GM23338 (cell line): ENCODE measurements around the gene LSP1. TPM values are rescaled to one million over a fixed set of nuclear protein-coding genes. Genes with fewer than 3 reads are reported as not detected.

Experiments
- ATAC-seq: fragments of 200-7000 bp; cut with Tn5 transposase; 3 replicates; pipeline ENCODE4 v1.9.1; 2020
- DNase-seq: peaks from one replicate; pipeline ENCODE4 v3.0.0-alpha.2; 2015; ENCODE audit warnings: low spot score
- H2AFZ ChIP-seq: fragments of 200-600 bp; sonication (generic); 2 replicates; pipeline ENCODE4 v1.8.0; 2016; ENCODE audit warnings: antibody characterized with exemption, mild to moderate bottlenecking, moderate library complexity
- H3F3A ChIP-seq: fragments of 200-600 bp; sonication (generic); replicated peaks from 2 replicates; pipeline ENCODE4 v1.8.0; 2017; ENCODE audit warnings: antibody characterized with exemption, mixed run types, low read depth
- H3K27ac ChIP-seq: fragments of 200-600 bp; sonication (generic); 2 replicates; pipeline ENCODE4 v1.6.1; 2016; ENCODE audit warnings: low read depth
- H3K27me3 ChIP-seq: fragments of 200-600 bp; sonication (generic); 2 replicates; pipeline ENCODE4 v1.8.0; 2016; ENCODE audit warnings: mild to moderate bottlenecking, mixed run types, moderate library complexity; ENCODE audit not compliant: insufficient read depth
- H3K36me3 ChIP-seq: fragments of 200-600 bp; sonication (generic); 2 replicates; pipeline ENCODE4 v1.8.0; 2016; ENCODE audit warnings: mild to moderate bottlenecking; ENCODE audit not compliant: insufficient read depth
- H3K4me1 ChIP-seq: fragments of 200-600 bp; sonication (generic); 2 replicates; pipeline ENCODE4 v1.8.0; 2016; ENCODE audit warnings: mild to moderate bottlenecking, moderate library complexity; ENCODE audit not compliant: insufficient read depth
- H3K4me2 ChIP-seq: fragments of 200-600 bp; sonication (generic); 2 replicates; pipeline ENCODE4 v1.7.1; 2017; ENCODE audit warnings: mixed run types
- H3K4me3 ChIP-seq: fragments of 200-600 bp; sonication (generic); 2 replicates; pipeline ENCODE4 v1.6.1; 2016; ENCODE audit warnings: mixed run types
- H3K79me2 ChIP-seq: fragments of 200-600 bp; sonication (generic); replicated peaks from 2 replicates; pipeline ENCODE4 v1.8.0; 2017; ENCODE audit warnings: mild to moderate bottlenecking; ENCODE audit not compliant: insufficient read depth
- H3K9me2 ChIP-seq: fragments of 200-600 bp; sonication (generic); 2 replicates; pipeline ENCODE4 v1.8.0; 2017; ENCODE audit not compliant: insufficient read depth
- H4K20me1 ChIP-seq: fragments of 200-600 bp; sonication (generic); replicated peaks from 2 replicates; pipeline ENCODE4 v1.8.0; 2017; ENCODE audit warnings: mild to moderate bottlenecking; ENCODE audit not compliant: insufficient read depth
- H3K27ac Mint-ChIP-seq: 2 replicates; pipeline ENCODE4 v1.8.0; 2020; ENCODE audit warnings: inconsistent platforms, mild to moderate bottlenecking, moderate library complexity, mixed read lengths
- H3K27me3 Mint-ChIP-seq: 3 replicates; pipeline ENCODE4 v1.8.0; 2022; ENCODE audit warnings: low read depth, mild to moderate bottlenecking, moderate library complexity, mixed read lengths, inconsistent platforms; ENCODE audit not compliant: insufficient read depth, poor library complexity
- H3K36me3 Mint-ChIP-seq: 3 replicates; pipeline ENCODE4 v1.8.0; 2021; ENCODE audit warnings: low read depth, mild to moderate bottlenecking, inconsistent platforms, moderate library complexity, mixed read lengths
- H3K4me1 Mint-ChIP-seq: 3 replicates; pipeline ENCODE4 v1.8.0; 2020; ENCODE audit warnings: mild to moderate bottlenecking, inconsistent platforms, mixed read lengths
- H3K4me3 Mint-ChIP-seq: 3 replicates; pipeline ENCODE4 v1.8.0; 2021; ENCODE audit warnings: moderate library complexity, mild to moderate bottlenecking, inconsistent platforms, mixed read lengths
- H3K9me3 Mint-ChIP-seq: 3 replicates; pipeline ENCODE4 v1.8.0; 2020; ENCODE audit warnings: moderate library complexity, mild to moderate bottlenecking, inconsistent platforms, mixed read lengths
- CREB1 ChIP-seq: fragments of 250-450 bp; sonication (Bioruptor Pico); IDR thresholded peaks from 2 replicates; pipeline ENCODE4 v1.5.0; 2020; ENCODE audit warnings: low read depth, mild to moderate bottlenecking, moderate library complexity
- ETS1 ChIP-seq: IDR thresholded peaks from 2 replicates; pipeline ENCODE4 v1.6.1; 2016; ENCODE audit warnings: antibody characterized with exemption
- NANOG ChIP-seq: IDR thresholded peaks from 2 replicates; pipeline ENCODE4 v1.6.1; 2016; ENCODE audit warnings: antibody characterized with exemption, borderline replicate concordance
- POLR2AphosphoS5 ChIP-seq: IDR thresholded peaks from 2 replicates; pipeline ENCODE4 v1.6.1; 2016; ENCODE audit warnings: antibody characterized with exemption, low read depth
- STAT1 ChIP-seq: IDR thresholded peaks from one replicate; pipeline ENCODE4 v1.6.1; 2016; ENCODE audit warnings: antibody characterized with exemption; ENCODE audit not compliant: unreplicated experiment
- ZNF331 ChIP-seq: fragments of 250-450 bp; sonication (Bioruptor Pico); IDR thresholded peaks from 2 replicates; pipeline ENCODE4 v1.5.0; 2020; ENCODE audit warnings: low read depth, mild to moderate bottlenecking, moderate library complexity
- polyA plus RNA-seq: library from polyadenylated mRNA; unstranded; fragments of >200 nt; fragmentation: Nextera tagmentation; extraction: Ambion mirVana; gene quantifications from 2 replicates; pipeline ENCODE4 v1.2.1, GENCODE V29; 2016
- total RNA-seq: library from RNA; depleted of rRNA; stranded (reverse); fragments of >200 nt; shearing (Covaris generic); gene quantifications from 2 replicates; pipeline ENCODE4 v1.2.3, GENCODE V29; 2014
- TF ChIP-seq, protein P1 (sequence below), 2 experiments: fragments of 200-600 bp in 1 of 2; sonication (generic) in 1 of 2; conservative IDR thresholded peaks; 2 replicates each; pipeline versions ENCODE4 v1.5.1 to v1.6.1; 2016 to 2017; ENCODE audit warnings: antibody characterized with exemption in 2 of 2, low read depth in 2 of 2, mild to moderate bottlenecking in 2 of 2, moderate library complexity in 1 of 2

Gene LSP1
- total and polyA plus RNA-seq, 2 experiments from 2014 or later, result 0.84 TPM; not detected in 1

DNA sequence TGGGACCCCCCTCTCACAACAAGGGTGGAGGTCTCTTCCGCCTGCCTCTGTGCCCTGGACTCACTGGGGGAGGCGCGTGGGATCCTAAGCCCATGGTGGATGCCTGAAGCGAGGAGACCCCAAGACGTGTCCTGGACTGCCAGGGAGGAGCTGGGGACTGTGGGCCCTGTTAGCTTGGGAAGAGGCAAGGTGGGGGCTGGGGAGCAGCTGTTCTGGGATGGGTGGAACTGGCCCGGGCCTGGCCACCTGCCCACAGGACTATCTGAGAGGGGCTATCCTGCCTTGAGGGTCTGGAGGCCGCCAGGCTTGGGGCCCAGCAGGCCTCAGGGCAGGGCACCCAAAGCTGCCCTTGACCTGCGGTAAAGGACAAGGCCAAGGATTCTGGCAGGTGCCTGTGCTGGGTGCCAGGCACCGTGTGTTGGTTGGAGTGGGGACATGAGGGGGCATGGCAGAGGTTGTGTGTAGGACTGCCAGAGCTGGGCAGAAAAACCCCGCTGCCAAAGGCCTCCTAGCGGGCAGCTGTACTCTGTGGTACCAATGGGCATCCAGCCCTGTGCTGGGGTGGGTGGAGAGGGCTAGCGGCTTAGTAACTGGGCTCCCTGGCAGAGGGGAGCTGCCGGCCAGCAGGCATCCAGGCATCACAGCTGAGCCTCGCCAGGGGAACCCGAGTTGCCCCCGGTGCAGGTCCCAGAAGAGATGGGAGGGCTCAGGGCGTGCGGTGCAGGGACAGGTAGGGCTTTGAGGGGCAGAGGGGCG, 670 bp downstream of the LSP1 start (continued):
- TF ChIP-seq, protein P1, sequence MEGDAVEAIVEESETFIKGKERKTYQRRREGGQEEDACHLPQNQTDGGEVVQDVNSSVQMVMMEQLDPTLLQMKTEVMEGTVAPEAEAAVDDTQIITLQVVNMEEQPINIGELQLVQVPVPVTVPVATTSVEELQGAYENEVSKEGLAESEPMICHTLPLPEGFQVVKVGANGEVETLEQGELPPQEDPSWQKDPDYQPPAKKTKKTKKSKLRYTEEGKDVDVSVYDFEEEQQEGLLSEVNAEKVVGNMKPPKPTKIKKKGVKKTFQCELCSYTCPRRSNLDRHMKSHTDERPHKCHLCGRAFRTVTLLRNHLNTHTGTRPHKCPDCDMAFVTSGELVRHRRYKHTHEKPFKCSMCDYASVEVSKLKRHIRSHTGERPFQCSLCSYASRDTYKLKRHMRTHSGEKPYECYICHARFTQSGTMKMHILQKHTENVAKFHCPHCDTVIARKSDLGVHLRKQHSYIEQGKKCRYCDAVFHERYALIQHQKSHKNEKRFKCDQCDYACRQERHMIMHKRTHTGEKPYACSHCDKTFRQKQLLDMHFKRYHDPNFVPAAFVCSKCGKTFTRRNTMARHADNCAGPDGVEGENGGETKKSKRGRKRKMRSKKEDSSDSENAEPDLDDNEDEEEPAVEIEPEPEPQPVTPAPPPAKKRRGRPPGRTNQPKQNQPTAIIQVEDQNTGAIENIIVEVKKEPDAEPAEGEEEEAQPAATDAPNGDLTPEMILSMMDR (conservative IDR thresholded peaks at IDR 0.05; ENCODE audit: low read depth in 2 of 2), result no peak
- TF ChIP-seq CREB1, result no peak

GRCh38 chr11:1854132-1854948, 1.5 kb downstream of the LSP1 start:
- no peak for DNase-seq
- H3K4me3 Mint-ChIP-seq, result no peak overlapping the region
- no peaks in the 10 kb centered on the region for H3K4me1 Mint-ChIP-seq
- Histone ChIP-seq H3K9me2 (no peaks in the 10 kb centered on the region), H3K27ac (no peak overlapping the region), H3K4me2 (no peak overlapping the region), H4K20me1 (no peaks in the 10 kb centered on the region), H3K36me3 (no peaks in the 10 kb centered on the region), H3F3A (no peaks in the 10 kb centered on the region), H3K4me3 (no peak overlapping the region), H3K79me2 (no peaks in the 10 kb centered on the region), H3K27me3 (no peaks in the 10 kb centered on the region), H3K4me1 (no peaks in the 10 kb centered on the region), H2AFZ (no peak overlapping the region)
- H3K9me3 Mint-ChIP-seq, result no peaks in the 10 kb centered on the region
- no peaks in the 10 kb centered on the region for H3K36me3 Mint-ChIP-seq
- H3K27me3 Mint-ChIP-seq, result peaks cover 4% of the 10 kb centered on the region
- H3K27ac Mint-ChIP-seq, result no peak overlapping the region
- TF ChIP-seq, protein P1 (conservative IDR thresholded peaks at IDR 0.05; ENCODE audit: low read depth in 2 of 2), result no peak
- TF ChIP-seq ZNF331 (CRISPR knock-in tag), result no peak
- TF ChIP-seq ETS1, result no peak
- no peak for TF ChIP-seq POLR2AphosphoS5
- TF ChIP-seq STAT1, result no peak
- TF ChIP-seq CREB1, result no peak
- TF ChIP-seq NANOG, result no peak
- ATAC-seq, result no peak
